HG03097 (cell line): ENCODE data around the gene CDH24.

Experiments used
- ATAC-seq: cut with Tn5 transposase; IDR thresholded peaks from one replicate; pipeline ENCODE4 v1.9.1; 2021; ENCODE audit not compliant: unreplicated experiment, low FRiP score

CDH24 gene

GRCh38 chr14:23000860-23001259 lies 56.5 kb downstream of the CDH24 start:
- ATAC-seq = no peak

- no peak for ATAC-seq
These were observed 58.8 kb downstream of the CDH24 start for GRCh38 chr14:22998329-22999012.

- no peak for ATAC-seq
These were observed 59.5 kb downstream of the CDH24 start for GRCh38 chr14:22997676-22998323.
